Panc1 (cell line): ENCODE measurements around the gene PDLIM3.

Experiments
- CTCF ChIP-seq: fragments of 450-650 bp; IDR thresholded peaks from 2 replicates; pipeline ENCODE4 v1.5.1; 2017; ENCODE audit warnings: mild to moderate bottlenecking
- POLR2AphosphoS5 ChIP-seq: IDR thresholded peaks from 2 replicates; pipeline ENCODE4 v1.6.1; 2012; ENCODE audit warnings: mild to moderate bottlenecking, low read depth, low read length, moderate library complexity
- REST ChIP-seq, 2 experiments: IDR thresholded peaks; 2 replicates each; pipeline ENCODE4 v1.6.1; 2011 to 2012; ENCODE audit warnings: low read depth in 2 of 2, control low read depth in 1 of 2, low read length in 1 of 2, mild to moderate bottlenecking in 1 of 2, moderate library complexity in 1 of 2; ENCODE audit not compliant: insufficient read depth in 1 of 2
- SIN3A ChIP-seq: IDR thresholded peaks from 2 replicates; pipeline ENCODE4 v1.6.1; 2012; ENCODE audit warnings: low read depth, mild to moderate bottlenecking, low read length, moderate library complexity, borderline replicate concordance; ENCODE audit not compliant: insufficient read depth
- TCF7L2 ChIP-seq: IDR thresholded peaks from 2 replicates; pipeline ENCODE4 v1.6.1; 2011; ENCODE audit warnings: mild to moderate bottlenecking, low read depth, low read length, inconsistent platforms

- TF ChIP-seq CTCF (no peak), POLR2AphosphoS5 (no peak), SIN3A (no peak), REST (IDR thresholded peaks at IDR 0.05; ENCODE audit: insufficient read depth in 1 of 2, low read depth in 2 of 2, low read length in 1 of 2) (no peak), TCF7L2 (no peak)
These were observed 19.2 kb upstream of the PDLIM3 start for GRCh38 chr4:185554365-185555126.
